Measurements from ENCODE around the gene PCGF1.

GRCh38 chr2:74556831-74557370, 49.4 kb upstream of the PCGF1 start:
- TF ChIP-seq ZNF30 (CRISPR knock-in tag; IDR thresholded peaks at IDR 0.05): no peak
- TF ChIP-seq CBX2 (IDR thresholded peaks at IDR 0.05; ENCODE audit: low read depth, low read length): no peak
- no peak for TF ChIP-seq CBX2 (CRISPR knock-in tag; IDR thresholded peaks at IDR 0.05; ENCODE audit: low read depth)
- TF ChIP-seq HMG20B (CRISPR knock-in tag; conservative IDR thresholded peaks at IDR 0.05): no peak
